Neural progenitor cell (in vitro differentiated cells): Measurements from ENCODE around the gene KPNA6. TPM values are rescaled to one million over a fixed set of nuclear protein-coding genes. Genes with fewer than 3 reads are reported as not detected.
"Not testable (repeated sequence)": the region's sequence is repeated elsewhere in the genome, so short reads cannot be mapped to it uniquely, and the experiment has no call there.

Experiments
- DNase-seq: peaks from one replicate; pipeline ENCODE4 v3.0.0-alpha.2; 2016; ENCODE audit warnings: low spot score
- H2AFZ ChIP-seq: fragments of 200-600 bp; sonication (generic); replicated peaks from 2 replicates; pipeline ENCODE4 v1.6.1; 2016; ENCODE audit warnings: antibody characterized with exemption
- H3F3A ChIP-seq: fragments of 200-600 bp; sonication (generic); 2 replicates; pipeline ENCODE4 v1.6.1; 2016; ENCODE audit warnings: antibody characterized with exemption, low read depth
- H3K27ac ChIP-seq: fragments of 200-600 bp; sonication (generic); 2 replicates; pipeline ENCODE4 v1.5.1; 2016; ENCODE audit warnings: mild to moderate bottlenecking
- H3K27me3 ChIP-seq: fragments of 200-600 bp; sonication (generic); 2 replicates; pipeline ENCODE4 v1.6.1; 2016; ENCODE audit warnings: mild to moderate bottlenecking, moderate library complexity
- H3K36me3 ChIP-seq: fragments of 200-600 bp; sonication (generic); 2 replicates; pipeline ENCODE4 v1.5.1; 2016
- H3K4me1 ChIP-seq: fragments of 200-600 bp; sonication (generic); 2 replicates; pipeline ENCODE4 v1.6.1; 2016; ENCODE audit warnings: mixed run types
- H3K4me2 ChIP-seq: fragments of 200-600 bp; sonication (generic); 2 replicates; pipeline ENCODE4 v1.6.1; 2016
- H3K4me3 ChIP-seq: fragments of 200-600 bp; sonication (generic); 2 replicates; pipeline ENCODE4 v1.5.1; 2016
- H3K79me2 ChIP-seq: fragments of 200-600 bp; sonication (generic); 2 replicates; pipeline ENCODE4 v1.6.1; 2016; ENCODE audit warnings: low read depth
- H3K9ac ChIP-seq: fragments of 200-600 bp; sonication (generic); 2 replicates; pipeline ENCODE4 v1.6.1; 2016
- H3K9me3 ChIP-seq: fragments of 200-600 bp; sonication (generic); 2 replicates; pipeline ENCODE4 v1.5.1; 2016; ENCODE audit warnings: low read depth
- H4K20me1 ChIP-seq: fragments of 200-600 bp; sonication (generic); 2 replicates; pipeline ENCODE4 v1.6.1; 2016; ENCODE audit warnings: low read depth
- H3K27ac Mint-ChIP-seq: 3 replicates; pipeline ENCODE4 v1.8.0; 2021; ENCODE audit warnings: mixed read lengths
- H3K27me3 Mint-ChIP-seq: 2 replicates; pipeline ENCODE4 v1.8.0; 2022; ENCODE audit warnings: low read depth, mild to moderate bottlenecking, inconsistent platforms, moderate library complexity, mixed read lengths; ENCODE audit not compliant: insufficient read depth
- H3K36me3 Mint-ChIP-seq: 3 replicates; pipeline ENCODE4 v1.8.0; 2021; ENCODE audit warnings: mixed read lengths
- H3K4me1 Mint-ChIP-seq: 3 replicates; pipeline ENCODE4 v1.8.0; 2021; ENCODE audit warnings: mixed read lengths
- H3K4me3 Mint-ChIP-seq: 3 replicates; pipeline ENCODE4 v1.8.0; 2021; ENCODE audit warnings: mild to moderate bottlenecking, moderate library complexity, mixed read lengths
- H3K9me3 Mint-ChIP-seq: 3 replicates; pipeline ENCODE4 v1.8.0; 2020; ENCODE audit warnings: mixed read lengths
- CTCF ChIP-seq: fragments of 200-600 bp; sonication (generic); IDR thresholded peaks from 2 replicates; pipeline ENCODE4 v1.5.1; 2017; ENCODE audit warnings: antibody characterized with exemption, mild to moderate bottlenecking
- EZH2 ChIP-seq: fragments of 200-600 bp; sonication (generic); IDR thresholded peaks from 2 replicates; pipeline ENCODE4 v1.6.1; 2017; ENCODE audit warnings: antibody characterized with exemption, mild to moderate bottlenecking, moderate library complexity
- EZH2phosphoT487 ChIP-seq: fragments of 200-600 bp; sonication (generic); IDR thresholded peaks from 2 replicates; pipeline ENCODE4 v1.6.1; 2017; ENCODE audit warnings: antibody characterized with exemption
- total RNA-seq: library from RNA; depleted of rRNA; stranded (reverse); fragments of >200 nt; gene quantifications from 2 replicates; pipeline ENCODE4 v1.2.3, GENCODE V29; 2015; ENCODE audit warnings: low replicate concordance

The KPNA6 gene
- total RNA-seq, 1 donor from 2014 or later = 69.3 TPM

- Histone ChIP-seq H3K36me3 (no peaks in the 10 kb centered on the region), H2AFZ (no peak overlapping the region), H3K27ac (no peak overlapping the region), H3K79me2 (peaks cover 18% of the 10 kb centered on the region), H3K4me1 (peaks cover 20% of the 10 kb centered on the region), H3K4me2 (no peak overlapping the region), H3K9me3 (no peaks in the 10 kb centered on the region), H3K9ac (no peak overlapping the region), H3K4me3 (no peak overlapping the region), H4K20me1 (peaks cover 14% of the 10 kb centered on the region), H3F3A (peaks cover 14% of the 10 kb centered on the region), H3K27me3 (no peaks in the 10 kb centered on the region)
- Mint-ChIP-seq H3K4me1 (peaks cover 14% of the 10 kb centered on the region), H3K9me3 (no peaks in the 10 kb centered on the region), H3K4me3 (no peak overlapping the region), H3K27me3 (no peaks in the 10 kb centered on the region), H3K27ac (no peak overlapping the region), H3K36me3 (peaks cover 15% of the 10 kb centered on the region)
- TF ChIP-seq EZH2phosphoT487 (no peak), CTCF (no peak), EZH2 (no peak)
- DNase-seq = no peak
Observed at GRCh38 chr1:32074841-32075240, 33.0 kb upstream of the KPNA6 start.

GRCh38 chr1:32077451-32077850 lies 30.4 kb upstream of the KPNA6 start:
- DNase-seq = no peak
- TF ChIP-seq EZH2 (no peak), CTCF (no peak), EZH2phosphoT487 (no peak)

GRCh38 chr1:32082022-32082421 lies 25.8 kb upstream of the KPNA6 start:
- H2AFZ ChIP-seq = no peak overlapping the region
- H3K9me3 Mint-ChIP-seq = no peaks in the 10 kb centered on the region
- H3K27me3 ChIP-seq = no peaks in the 10 kb centered on the region
- no peak overlapping the region for H3K27ac ChIP-seq
- no peaks in the 10 kb centered on the region for H3K79me2 ChIP-seq
- no peaks in the 10 kb centered on the region for H3K27me3 Mint-ChIP-seq
- no peaks in the 10 kb centered on the region for H4K20me1 ChIP-seq
- no peak overlapping the region for H3K4me3 ChIP-seq
- peaks cover 3% of the 10 kb centered on the region for H3K4me1 Mint-ChIP-seq
- no peak overlapping the region for H3K4me2 ChIP-seq
- H3K9ac ChIP-seq = no peak overlapping the region
- H3K4me1 ChIP-seq = no peaks in the 10 kb centered on the region
- peaks cover 3% of the 10 kb centered on the region for H3K36me3 ChIP-seq
- no peak overlapping the region for H3K4me3 Mint-ChIP-seq
- H3K9me3 ChIP-seq = no peaks in the 10 kb centered on the region
- peaks cover 40% of the 10 kb centered on the region for H3K36me3 Mint-ChIP-seq
- H3K27ac Mint-ChIP-seq = no peak overlapping the region
- DNase-seq = no peak
- no peaks in the 10 kb centered on the region for H3F3A ChIP-seq
- no peak for TF ChIP-seq CTCF
- no peak for TF ChIP-seq EZH2
- no peak for TF ChIP-seq EZH2phosphoT487

More at GRCh38 chr1:32077451-32077850, 30.4 kb upstream of the KPNA6 start:
- peaks cover 14% of the 10 kb centered on the region for H3K4me1 ChIP-seq
- Mint-ChIP-seq H3K4me1 (peaks cover 7% of the 10 kb centered on the region), H3K4me3 (no peak overlapping the region), H3K36me3 (peaks cover 23% of the 10 kb centered on the region), H3K27me3 (no peaks in the 10 kb centered on the region), H3K9me3 (no peaks in the 10 kb centered on the region), H3K27ac (no peak overlapping the region)
- peaks cover 18% of the 10 kb centered on the region for H3K79me2 ChIP-seq
- no peak overlapping the region for H2AFZ ChIP-seq
- peaks cover 14% of the 10 kb centered on the region for H4K20me1 ChIP-seq
- no peak overlapping the region for H3K4me2 ChIP-seq
- H3K9ac ChIP-seq = no peak overlapping the region
- H3K36me3 ChIP-seq = peaks cover 3% of the 10 kb centered on the region
- no peaks in the 10 kb centered on the region for H3K27me3 ChIP-seq
- H3F3A ChIP-seq = peaks cover 4% of the 10 kb centered on the region
- H3K27ac ChIP-seq = no peak overlapping the region
- H3K9me3 ChIP-seq = no peaks in the 10 kb centered on the region
- no peak overlapping the region for H3K4me3 ChIP-seq

GRCh38 chr1:32086381-32086780 lies 21.5 kb upstream of the KPNA6 start:
- H3K9me3 Mint-ChIP-seq, H3K4me3 Mint-ChIP-seq, DNase-seq, H2AFZ ChIP-seq, H3K27me3 Mint-ChIP-seq, H3K36me3 ChIP-seq, H4K20me1 ChIP-seq, H3K9ac ChIP-seq, H3F3A ChIP-seq, H3K4me2 ChIP-seq, H3K4me1 ChIP-seq, H3K27ac Mint-ChIP-seq, H3K27ac ChIP-seq, H3K27me3 ChIP-seq, H3K9me3 ChIP-seq, H3K79me2 ChIP-seq, H3K4me1 Mint-ChIP-seq, H3K4me3 ChIP-seq: not testable (repeated sequence)
- peaks cover 37% of the 10 kb centered on the region for H3K36me3 Mint-ChIP-seq
